T1000 (cell line): ENCODE measurements around the gene PML.

Source experiments
- DNase-seq: peaks from one replicate; lab custom pipeline; 2025; ENCODE audit warnings: mixed read lengths; lab: John Stamatoyannopoulos, UW

Gene PML, protein sequence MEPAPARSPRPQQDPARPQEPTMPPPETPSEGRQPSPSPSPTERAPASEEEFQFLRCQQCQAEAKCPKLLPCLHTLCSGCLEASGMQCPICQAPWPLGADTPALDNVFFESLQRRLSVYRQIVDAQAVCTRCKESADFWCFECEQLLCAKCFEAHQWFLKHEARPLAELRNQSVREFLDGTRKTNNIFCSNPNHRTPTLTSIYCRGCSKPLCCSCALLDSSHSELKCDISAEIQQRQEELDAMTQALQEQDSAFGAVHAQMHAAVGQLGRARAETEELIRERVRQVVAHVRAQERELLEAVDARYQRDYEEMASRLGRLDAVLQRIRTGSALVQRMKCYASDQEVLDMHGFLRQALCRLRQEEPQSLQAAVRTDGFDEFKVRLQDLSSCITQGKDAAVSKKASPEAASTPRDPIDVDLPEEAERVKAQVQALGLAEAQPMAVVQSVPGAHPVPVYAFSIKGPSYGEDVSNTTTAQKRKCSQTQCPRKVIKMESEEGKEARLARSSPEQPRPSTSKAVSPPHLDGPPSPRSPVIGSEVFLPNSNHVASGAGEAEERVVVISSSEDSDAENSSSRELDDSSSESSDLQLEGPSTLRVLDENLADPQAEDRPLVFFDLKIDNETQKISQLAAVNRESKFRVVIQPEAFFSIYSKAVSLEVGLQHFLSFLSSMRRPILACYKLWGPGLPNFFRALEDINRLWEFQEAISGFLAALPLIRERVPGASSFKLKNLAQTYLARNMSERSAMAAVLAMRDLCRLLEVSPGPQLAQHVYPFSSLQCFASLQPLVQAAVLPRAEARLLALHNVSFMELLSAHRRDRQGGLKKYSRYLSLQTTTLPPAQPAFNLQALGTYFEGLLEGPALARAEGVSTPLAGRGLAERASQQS

DNA sequence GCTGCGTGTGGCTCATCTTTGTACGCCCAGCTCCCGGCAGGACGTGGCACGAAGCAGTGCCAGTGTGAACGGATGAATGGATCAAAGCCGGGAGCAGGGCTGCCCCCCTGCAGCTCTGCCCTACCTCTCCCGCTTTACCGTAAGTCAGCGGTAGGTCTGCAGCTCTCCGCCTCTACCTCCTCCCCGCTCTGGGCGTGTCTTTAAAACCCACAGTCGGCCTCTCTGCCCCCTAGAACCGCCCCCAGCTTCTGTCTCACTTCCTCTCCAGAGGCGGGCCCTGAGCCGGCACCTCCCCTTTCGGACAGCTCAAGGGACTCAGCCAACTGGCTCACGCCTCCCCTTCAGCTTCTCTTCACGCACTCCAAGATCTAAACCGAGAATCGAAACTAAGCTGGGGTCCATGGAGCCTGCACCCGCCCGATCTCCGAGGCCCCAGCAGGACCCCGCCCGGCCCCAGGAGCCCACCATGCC is at the start of gene PML:
PML (plus strand) TSS at position 304 of the 471 bp plus-strand sequence; CDS start at position 401, 97 bp downstream.
- peak; percentile 83 for DNase-seq

DNA sequence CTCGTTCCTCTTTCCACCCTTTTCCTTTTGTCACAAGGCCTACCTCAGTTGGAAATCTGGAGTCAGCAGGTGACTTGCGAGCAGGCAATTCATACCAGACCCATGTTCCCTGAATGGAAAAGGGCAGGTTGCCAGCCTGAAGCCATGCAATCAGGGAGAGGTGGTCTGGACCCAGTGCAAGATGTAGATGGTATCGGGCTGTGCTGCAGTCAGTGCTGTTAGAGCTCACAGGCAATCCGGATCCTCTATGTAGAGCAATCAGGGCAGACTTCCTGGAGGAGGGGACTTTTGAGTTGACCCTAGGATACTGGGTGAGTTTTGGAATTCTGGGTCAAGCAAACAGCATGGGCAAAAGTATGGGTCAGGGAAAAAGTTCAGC is 49.4 kb upstream of the PML start:
- no peak for DNase-seq

DNA sequence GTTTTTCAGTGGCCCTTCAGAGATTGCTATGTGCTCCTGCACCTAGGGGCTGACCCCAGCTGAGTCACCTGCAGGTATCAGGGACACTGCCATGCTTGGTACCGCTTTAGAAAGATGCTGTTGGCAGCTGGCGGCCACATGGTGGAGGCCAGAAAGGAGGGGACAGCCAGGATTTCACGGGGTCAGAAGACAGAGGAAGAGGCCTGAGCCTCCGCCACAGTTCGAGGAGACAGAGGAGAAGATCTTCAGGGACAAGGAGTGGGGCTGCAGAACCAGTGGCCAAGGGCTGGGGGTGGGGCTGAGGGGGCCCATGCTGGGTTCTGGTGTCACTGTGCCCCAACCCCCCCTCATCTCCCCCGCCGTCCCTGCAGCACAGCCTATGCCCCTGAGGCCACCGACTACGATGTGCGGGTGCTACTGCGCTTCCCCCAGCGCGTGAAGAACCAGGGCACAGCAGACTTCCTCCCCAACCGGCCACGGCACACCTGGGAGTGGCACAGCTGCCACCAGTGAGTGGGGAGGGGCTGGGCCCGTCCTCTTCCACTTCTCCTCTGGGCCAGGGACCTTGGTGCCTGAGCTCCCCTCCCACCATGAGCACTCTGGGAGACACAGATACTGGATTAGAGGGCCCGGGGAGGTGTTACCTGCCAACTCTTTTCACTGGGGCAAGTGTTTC is 48.3 kb upstream of the PML start:
- DNase-seq: no peak

DNA sequence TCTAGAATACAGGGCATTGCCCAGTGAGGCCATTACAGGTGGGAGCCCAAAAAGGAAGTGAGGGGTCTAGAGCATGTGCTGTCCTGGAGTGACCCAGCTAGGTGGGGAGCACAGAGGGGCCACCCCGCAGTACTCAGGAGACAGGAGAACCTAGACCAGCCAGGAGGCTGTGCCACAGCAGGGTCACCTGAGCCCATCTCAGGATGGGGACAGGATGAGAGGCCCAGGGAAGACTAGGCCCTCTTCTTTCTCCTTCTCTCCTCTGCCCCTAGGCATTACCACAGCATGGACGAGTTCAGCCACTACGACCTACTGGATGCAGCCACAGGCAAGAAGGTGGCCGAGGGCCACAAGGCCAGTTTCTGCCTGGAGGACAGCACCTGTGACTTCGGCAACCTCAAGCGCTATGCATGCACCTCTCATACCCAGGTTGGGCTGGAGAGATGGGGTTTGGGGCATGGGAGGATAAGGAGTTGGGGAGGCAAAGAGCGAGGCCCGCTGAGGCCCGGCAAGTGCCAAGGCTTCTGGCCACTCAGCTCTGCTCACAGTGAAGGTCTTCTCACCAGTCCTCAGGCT is 47.6 kb upstream of the PML start:
- DNase-seq: no peak

DNA sequence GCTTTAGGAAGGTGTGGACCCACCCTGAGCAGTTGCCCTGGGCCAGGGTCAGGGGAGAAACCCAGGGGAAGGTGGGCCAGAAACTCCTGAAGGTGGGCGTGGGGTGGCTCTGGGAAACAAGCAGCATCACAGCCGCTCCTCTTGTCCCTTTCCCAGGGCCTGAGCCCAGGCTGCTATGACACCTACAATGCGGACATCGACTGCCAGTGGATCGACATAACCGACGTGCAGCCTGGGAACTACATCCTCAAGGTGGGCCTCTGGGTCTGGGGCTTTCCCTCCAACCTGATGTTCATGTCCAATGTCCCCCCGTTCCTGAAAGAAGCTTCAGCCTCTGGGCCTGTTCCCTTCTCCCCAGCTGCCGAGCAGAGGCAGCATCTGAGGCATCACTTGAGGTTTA is 46.9 kb upstream of the PML start:
- no peak for DNase-seq

DNA sequence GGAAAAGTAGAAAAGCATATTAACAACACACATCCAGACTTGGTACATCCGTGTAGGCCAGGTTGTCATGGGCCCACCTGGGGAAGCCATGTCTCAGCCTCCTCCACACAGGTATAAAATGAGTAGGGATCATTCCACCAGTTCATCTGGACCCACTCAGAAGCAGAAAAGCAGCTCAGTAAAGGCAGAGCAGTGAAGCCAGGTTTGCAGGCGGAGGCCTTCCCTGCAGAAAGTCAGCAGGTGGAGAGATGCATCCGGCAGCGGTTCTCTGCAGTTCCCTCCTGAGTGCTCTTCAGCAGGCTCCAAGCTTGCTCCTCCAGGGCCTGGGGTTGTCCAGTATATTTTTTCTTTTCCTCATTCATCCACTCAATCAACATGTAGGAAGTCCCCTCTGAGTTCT is 46.1 kb upstream of the PML start:
- no peak for DNase-seq

DNA sequence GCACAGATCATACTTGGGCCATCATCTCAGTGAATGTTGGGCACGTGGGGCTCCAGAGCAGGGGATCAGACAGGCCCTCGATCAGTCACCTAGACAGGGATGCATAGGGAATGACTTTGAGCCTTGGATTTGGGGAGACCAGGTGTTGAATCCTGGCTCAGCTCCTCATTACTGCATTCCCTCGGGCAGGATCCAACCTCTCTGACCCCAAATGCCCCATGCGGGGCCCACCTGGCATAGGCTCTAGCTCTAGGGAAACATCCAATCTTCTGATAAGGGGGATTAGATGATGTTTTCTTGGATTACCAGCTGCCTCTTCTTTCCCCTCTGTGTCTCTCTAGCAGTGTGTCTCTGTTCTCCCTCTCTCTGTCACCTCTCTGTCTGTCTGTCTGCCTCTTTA is 45.5 kb upstream of the PML start:
- no peak for DNase-seq

DNA sequence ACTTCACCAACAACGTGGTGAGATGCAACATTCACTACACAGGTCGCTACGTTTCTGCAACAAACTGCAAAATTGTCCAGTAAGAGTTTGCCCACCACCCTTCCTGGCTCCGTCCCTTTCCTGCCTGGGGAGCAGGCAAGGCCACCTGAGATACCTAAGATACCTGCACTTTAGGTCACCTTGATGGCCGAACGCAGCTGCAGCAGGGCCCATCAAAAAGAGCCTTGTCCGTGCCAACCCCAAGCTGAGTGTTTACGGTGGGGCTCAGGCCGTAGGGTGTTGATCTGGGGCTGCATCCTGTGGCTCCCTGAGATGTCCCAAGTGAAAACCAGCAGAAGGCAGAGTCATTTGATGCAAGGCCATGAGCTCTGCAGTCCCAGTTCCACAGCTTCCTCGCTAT is 45.0 kb upstream of the PML start:
- DNase-seq: no peak

DNA sequence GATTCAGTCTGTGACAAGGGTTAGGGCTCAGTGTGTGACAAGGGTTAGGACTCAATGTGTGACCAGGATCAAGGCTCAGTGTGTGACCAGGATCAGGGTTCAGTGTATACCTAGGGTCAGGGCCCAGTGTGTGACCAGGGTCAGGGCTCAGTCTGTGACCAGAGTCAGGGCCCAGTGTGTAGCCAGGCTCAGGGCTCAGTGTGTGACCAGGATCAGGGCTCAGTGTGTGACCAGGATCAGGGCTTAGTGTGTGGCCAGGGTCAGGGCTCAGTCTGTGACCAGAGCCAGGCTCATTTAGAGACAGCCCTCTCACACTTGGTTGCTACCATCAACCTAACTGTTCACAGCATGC is 44.1 kb upstream of the PML start:
- no peak for DNase-seq

DNA sequence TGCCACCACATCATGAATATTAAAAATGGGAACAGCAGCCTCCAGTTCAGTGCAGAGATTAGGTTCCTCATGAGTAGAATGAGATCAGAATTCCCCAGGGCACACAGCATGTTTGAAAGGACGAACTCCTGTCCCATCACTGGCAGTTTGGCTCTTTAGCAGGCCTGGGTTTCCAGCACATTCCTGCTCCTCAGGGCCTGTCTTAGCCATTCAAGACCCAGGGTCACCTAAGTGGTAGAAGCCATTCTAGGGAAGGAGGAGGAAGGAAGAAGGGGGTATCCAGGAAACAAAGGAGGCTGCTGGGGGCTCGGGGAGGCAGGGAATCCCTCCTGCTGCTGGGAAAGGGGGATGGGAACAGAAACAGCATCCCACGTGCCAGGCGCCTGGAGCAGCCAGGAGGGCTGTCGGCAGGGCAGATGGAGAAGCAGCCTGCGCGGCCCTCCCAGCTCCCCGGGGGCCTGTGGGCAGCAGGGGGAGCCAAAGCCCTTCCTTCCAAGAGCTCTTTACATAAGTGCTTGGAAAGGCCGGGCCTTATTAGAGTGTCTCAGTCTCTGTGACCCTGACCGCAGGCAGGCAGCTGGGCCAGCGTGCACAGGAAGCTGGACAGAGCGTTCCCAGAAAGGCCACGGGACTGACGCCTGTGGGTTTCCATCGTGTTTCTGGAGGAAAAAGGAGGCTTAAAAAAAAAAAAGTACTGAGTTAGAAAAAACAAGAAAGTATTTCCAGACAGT is 43.5 kb upstream of the PML start:
- DNase-seq: peak; percentile 68

DNA sequence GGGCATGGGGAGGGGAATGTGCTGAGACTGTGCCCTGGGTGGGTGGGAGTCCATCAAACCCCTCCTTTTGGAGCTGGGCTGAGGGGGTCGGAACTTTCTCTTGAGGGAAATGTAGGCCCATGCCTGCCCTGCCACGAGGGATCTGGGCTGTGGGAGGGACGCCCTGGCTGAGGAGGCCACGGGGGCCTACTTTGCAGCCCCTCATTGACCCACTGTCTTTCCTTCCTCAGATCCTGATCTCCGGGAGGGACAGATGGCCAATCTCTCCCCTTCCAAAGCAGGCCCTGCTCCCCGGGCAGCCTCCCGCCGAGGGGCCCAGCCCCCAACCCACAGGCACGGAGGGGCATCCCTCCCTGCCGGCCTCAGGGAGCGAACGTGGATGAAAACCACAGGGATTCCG is 42.9 kb upstream of the PML start:
- DNase-seq: no peak

DNA sequence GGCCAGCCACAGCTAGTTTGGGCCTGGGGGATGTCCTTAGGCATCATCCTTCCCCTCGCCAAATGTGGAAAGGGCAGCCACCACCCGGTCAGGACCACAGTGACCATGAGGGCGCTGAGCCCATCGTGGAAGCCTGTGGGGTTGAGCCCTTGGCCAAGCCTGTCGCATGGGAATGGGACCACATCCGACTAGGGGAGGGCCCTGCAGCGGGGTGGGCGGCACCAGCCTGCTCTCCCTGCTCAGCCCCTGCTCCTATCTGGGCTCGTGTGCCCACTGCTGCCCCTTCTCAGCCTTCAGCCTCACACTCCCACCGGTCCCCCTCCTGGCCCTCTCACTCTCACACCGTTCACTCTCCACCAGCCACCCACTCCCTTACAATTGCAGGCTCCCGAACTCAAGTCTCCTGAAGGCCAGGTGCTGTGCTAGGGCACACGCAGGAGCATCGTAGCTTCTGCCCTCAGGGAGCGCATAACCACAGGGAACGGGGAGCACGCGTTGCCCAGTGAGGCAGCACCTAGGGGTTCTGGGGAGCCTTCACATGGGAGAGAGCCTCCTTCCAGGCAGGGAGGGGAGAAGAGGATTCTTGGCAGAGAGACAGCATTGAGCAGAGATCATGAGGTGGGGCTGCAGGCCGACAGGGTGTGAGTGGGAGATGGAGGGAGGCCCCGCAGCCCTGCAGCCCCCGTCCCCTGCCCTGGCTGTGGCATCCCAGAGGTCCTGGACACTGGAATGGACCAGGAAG is 42.2 kb upstream of the PML start:
- no peak for DNase-seq

DNA sequence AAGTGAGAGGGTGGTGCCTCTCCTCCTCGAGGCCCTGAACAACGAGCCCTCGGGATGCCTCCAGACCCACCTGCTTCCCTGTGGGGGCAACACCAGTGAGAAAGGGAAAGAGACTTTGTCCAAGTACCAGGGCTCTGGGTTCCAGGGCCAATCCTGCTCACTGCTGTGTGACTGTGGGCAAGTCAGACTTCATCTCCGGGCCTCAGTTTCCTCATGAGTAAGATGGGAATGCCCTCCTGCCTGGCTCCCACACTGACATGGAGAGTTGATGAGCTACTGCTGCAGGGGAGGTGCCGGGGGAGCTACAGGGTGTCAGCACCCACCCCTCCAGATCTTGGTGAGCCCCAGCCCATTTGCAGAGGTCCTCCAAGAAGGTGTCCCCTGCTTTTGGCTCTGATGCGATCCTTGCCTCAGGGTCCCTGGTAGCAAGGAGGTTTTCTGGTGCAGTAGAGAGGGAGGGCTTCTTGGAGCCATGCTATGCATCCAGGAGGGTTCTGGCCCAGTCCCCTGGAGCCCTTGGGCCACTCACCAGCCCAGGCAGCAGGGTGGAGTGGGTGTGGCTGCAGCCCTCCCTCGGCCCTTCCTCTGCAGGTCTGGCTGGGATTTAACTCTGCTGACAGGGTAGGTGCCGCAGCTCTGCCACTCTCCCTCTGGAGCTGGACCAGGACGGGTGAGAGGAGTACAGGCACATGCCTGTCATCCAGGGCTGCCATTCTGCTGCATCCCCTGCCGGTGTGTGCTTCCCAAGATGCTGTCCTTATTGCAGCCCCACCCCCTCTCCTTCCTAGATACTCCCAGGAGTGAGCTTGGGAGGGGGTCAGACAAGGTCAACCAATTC is 41.4 kb upstream of the PML start:
- no peak for DNase-seq

DNA sequence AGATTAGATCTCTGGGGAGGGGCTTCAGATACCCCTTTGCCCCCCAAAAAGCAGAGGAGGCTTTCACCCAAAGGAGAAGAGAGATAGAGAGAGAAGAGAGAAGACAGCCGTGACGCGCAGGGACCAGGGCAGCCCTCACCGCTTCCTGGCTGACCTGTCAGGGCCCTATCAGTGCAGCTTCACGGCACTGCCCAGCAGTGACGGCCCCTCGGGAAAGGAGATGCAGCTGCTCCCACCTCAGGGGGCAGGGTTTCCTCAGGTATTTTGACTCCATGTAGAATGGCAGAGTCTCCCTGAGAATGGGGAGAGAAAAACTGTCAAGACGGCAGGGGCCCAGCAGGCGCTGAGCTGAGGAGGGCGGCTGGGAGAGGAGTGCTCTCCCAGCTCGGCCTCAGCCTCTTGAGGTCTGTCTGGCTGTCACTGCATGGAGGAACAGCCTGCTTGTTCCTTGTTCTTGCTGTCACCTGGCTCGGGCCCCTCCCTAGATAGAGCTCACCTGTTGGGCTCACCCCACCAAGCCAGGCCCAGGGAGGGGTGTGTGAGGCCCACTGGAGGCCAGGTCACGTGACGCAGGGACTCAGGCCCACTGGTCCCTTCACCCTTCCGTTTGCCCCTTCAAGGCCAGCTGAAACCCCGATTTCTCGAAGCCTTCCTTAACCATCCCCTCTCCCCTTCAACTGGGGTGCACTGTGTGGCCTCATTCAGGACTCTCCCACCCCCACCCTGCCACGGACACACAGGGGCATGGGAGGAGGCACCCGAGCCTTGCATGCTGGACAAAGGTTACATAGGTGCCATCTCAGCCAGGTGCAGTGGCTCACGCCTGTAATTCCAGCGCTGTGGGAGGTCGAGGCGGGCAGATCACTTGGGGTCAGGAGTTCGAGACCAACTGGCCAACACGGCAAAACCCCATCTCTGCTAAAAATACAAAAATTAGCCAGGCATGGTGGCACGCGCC is 40.0 kb upstream of the PML start:
- DNase-seq: no peak

DNA sequence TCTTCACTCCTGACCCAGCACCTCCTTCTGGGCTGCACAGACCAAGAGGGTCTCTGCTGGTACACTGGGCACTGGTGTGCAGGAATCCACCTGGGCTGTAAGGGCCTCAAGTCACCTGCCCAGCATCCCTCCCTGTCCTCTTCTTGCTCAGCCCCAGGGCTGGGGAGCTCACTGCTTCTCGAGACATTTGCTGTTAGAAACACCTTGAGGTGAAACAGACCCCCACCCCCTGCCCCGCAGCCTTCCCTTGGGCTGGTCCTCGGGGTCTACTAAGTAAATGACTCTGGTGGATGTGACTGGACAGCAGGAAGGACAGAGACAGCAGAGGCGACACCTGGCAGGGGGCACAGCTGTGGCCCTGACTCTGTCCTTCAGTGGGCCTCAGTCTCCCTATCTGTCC is 39.2 kb upstream of the PML start:
- DNase-seq: no peak

DNA sequence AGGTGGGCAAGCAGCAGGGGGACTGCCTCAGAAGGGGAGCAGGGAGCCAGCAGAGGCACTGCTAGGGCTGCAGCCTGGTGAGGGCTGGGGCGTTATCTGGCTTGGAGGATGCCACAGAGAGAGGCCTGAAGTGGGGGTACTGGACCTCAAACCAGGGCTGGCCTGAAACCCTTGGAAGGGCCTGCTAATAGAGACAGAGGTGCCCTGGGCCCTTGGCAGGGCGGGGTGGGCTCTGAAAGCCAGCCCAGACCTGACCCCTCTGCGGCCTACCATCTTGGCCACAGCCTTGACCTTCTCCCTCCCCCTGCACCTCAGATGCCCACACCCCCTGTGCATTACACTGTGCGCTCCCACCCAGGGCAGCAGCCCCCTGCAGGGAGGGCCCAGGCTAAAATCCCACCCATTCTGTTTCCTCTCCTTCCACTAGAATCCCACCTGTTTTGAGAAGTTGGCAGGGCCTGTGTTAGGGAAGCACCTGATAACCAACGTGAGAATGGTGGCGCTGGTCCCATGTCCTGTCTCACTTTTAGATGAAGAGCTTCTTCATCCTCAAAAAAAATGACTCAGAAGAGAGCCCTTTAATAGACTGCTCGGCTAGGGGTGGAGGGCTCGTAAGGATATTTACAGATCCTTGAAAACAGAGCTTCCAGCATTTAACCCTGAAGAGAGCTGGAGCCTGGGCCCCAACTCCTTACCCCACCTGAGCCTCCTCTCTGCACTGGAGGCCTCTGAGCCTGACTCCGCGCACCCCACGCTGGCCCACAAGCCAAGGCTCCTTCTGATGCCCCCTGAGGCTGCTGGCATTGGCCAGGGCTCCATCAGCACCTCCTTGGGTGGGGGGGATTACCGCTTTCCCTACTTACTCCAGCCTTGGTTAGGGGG is 38.4 kb upstream of the PML start:
- no peak for DNase-seq

DNA sequence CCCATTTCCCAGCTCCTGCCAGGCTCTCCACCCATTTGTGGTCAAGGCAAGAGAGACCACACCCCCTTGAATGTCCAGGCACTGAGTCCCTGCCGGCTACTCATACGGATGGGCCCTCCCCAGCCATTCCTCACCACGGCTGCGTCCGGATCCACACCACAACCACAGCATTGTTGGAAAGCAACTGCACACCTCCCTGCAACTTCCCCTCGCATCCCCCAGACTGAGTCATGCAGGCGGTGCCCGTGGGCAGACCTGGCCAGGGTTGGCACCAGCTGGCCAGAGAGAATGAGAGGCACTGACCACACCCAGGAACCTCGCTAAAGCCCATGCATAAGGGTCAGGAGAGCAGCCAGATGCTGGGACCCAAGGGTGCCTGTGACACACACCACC is 37.8 kb upstream of the PML start:
- peak; percentile 83 for DNase-seq

DNA sequence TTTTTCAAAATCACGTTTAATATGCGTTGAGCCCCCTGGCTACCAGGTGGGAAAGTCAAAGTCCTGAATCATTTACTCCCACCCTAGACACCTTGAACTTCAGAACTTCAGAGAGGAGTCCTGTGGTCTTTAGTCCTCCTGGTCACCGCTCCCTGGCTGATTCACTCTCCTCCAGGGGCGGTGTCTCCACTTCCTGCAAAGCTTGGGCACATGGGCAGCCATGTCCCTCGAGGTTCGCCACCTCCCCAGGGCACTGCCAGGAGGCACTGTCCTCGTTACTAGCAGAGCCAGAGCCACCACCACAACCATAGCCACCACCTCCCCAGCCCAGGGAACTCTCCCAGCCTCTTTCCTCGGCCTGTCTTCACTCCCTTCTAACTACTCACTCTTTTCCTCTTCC is 37.2 kb upstream of the PML start:
- DNase-seq: peak; percentile 7
